HepG2 (cell line): ENCODE results near the gene CFAP43. TPM values are rescaled to one million over a fixed set of nuclear protein-coding genes. Genes with fewer than 3 reads are reported as not detected.

ENCODE experiments used
- ATAC-seq: fragments of 200-7000 bp; cut with Tn5 transposase; 3 replicates; pipeline ENCODE4 v1.9.1; 2020; ENCODE audit warnings: mild to moderate bottlenecking, moderate library complexity
- BruUV-seq: library from RNA; stranded (reverse); fragments of 400-500 nt; replicated peaks from 2 replicates; lab custom pipeline; 2021; lab: Mats Ljungman, UMichigan
- CTCF ChIA-PET: fragments of 300-600 bp; formaldehyde crosslinking; extraction: SDS; loops from one replicate; lab custom pipeline; 2021; ENCODE audit warnings: low total read pairs, inconsistent platforms, low intra/inter-chr PET ratio; lab: Yijun Ruan, JAX
- POLR2A ChIA-PET: fragments of 350-600 bp; sonication (Branson Sonifier 250); formaldehyde crosslinking; loops from one replicate; lab custom pipeline; 2020; ENCODE audit warnings: antibody characterized with exemption, inconsistent platforms; lab: Yijun Ruan, JAX
- DNase-seq: peaks from one replicate; pipeline ENCODE4 v3.0.0-alpha.2; 2015; ENCODE audit warnings: low spot score
- FAIRE-seq: peaks from 3 replicates; lab custom pipeline; 2011; peaks lifted over from hg19 to GRCh38; lab: Jason Lieb, UNC
- H2AFZ ChIP-seq: one replicate; pipeline ENCODE4 v1.6.1; 2011; ENCODE audit warnings: low read length, inconsistent platforms
- H3K27ac ChIP-seq: fragments of 300-600 bp; 3 replicates; pipeline ENCODE4 v1.8.0; 2011; ENCODE audit warnings: mixed run types, mild to moderate bottlenecking, mixed read lengths, low read length, inconsistent platforms; ENCODE audit not compliant: insufficient read depth; ENCODE audit errors: extremely low read length
- H3K27me3 ChIP-seq, 2 experiments: fragments of 200-600 bp in 1 of 2; 2 replicates in 1 of 2; 3 replicates in 1 of 2; pipeline versions ENCODE4 v1.6.0 to v1.8.0; 2011; ENCODE audit warnings: low read length in 2 of 2, mild to moderate bottlenecking in 2 of 2, moderate library complexity in 2 of 2, inconsistent platforms in 1 of 2; ENCODE audit not compliant: insufficient read depth in 2 of 2, control insufficient read depth in 1 of 2
- H3K36me3 ChIP-seq, 2 experiments: fragments of 200-600 bp in 1 of 2; replicated peaks in 1 of 2; 2 replicates in 1 of 2; 3 replicates in 1 of 2; pipeline versions ENCODE4 v1.5.1 to v1.8.0; 2011; ENCODE audit warnings: low read length in 2 of 2, inconsistent platforms in 1 of 2; ENCODE audit not compliant: insufficient read depth in 2 of 2, control insufficient read depth in 1 of 2
- H3K4me1 ChIP-seq: 2 replicates; pipeline ENCODE4 v1.5.1; 2012; ENCODE audit warnings: low read length, inconsistent platforms; ENCODE audit not compliant: insufficient read depth
- H3K4me2 ChIP-seq: 2 replicates; pipeline ENCODE4 v1.6.0; 2011; ENCODE audit warnings: low read depth, low read length, inconsistent platforms
- H3K4me3 ChIP-seq, 3 experiments: fragments of 200-600 bp in 1 of 3; sonication (generic), shearing (Covaris generic) in 1 of 3; replicated peaks in 1 of 3; 2 replicates each; pipeline ENCODE4 v1.5.1; 2011 to 2016; ENCODE audit warnings: low read length in 3 of 3, inconsistent platforms in 2 of 3, low read depth in 2 of 3, mild to moderate bottlenecking in 2 of 3, control low read depth in 1 of 3, mixed read lengths in 1 of 3; ENCODE audit not compliant: insufficient read depth in 1 of 3
- H3K79me2 ChIP-seq: one replicate; pipeline ENCODE4 v1.6.1; 2011; ENCODE audit warnings: low read length, inconsistent platforms; ENCODE audit not compliant: insufficient read depth
- H3K9ac ChIP-seq: 2 replicates; pipeline ENCODE4 v1.6.0; 2011; ENCODE audit warnings: mild to moderate bottlenecking, low read depth, low read length, inconsistent platforms; ENCODE audit not compliant: insufficient read depth
- H3K9me3 ChIP-seq: 2 replicates; pipeline ENCODE4 v1.5.1; 2012; ENCODE audit warnings: mild to moderate bottlenecking, low read length
- H4K20me1 ChIP-seq: 2 replicates; pipeline ENCODE4 v1.6.0; 2011; ENCODE audit warnings: inconsistent platforms, mild to moderate bottlenecking, low read length, moderate library complexity; ENCODE audit not compliant: insufficient read depth
- EZH2 ChIP-seq: conservative IDR thresholded peaks from 2 replicates; pipeline ENCODE4 v1.6.1; 2012; ENCODE audit warnings: mild to moderate bottlenecking, low read depth, low read length, moderate library complexity
- MAZ ChIP-seq, 2 experiments: sonication (generic) in 1 of 2; formaldehyde crosslinking in 1 of 2; IDR thresholded peaks; 2 replicates each; pipeline versions ENCODE4 v1.5.0 to v1.6.1; 2012 to 2020; ENCODE audit warnings: low read depth in 2 of 2, mild to moderate bottlenecking in 2 of 2, borderline replicate concordance in 1 of 2, improper control_type of control experiment in 1 of 2, low read length in 1 of 2, missing genetic modification reagents in 1 of 2, moderate library complexity in 1 of 2
- MEF2D ChIP-seq: sonication (generic); formaldehyde crosslinking; IDR thresholded peaks from 2 replicates; pipeline ENCODE4 v1.5.1; 2020; ENCODE audit warnings: mild to moderate bottlenecking, missing genetic modification reagents
- ZNF331 ChIP-seq: sonication (generic); formaldehyde crosslinking; IDR thresholded peaks from 2 replicates; pipeline ENCODE4 v1.4.0; 2020; ENCODE audit warnings: missing genetic modification reagents
- WGBS: methylation state at CpG from one replicate; pipeline ENCODE4 v1.1.6; 2017; ENCODE audit warnings: low lambda C conversion rate; 5-methylcytosine and 5-hydroxymethylcytosine counted together
- in situ Hi-C: cut with HindIII; loops from 2 replicates; pipeline ENCODE4 v1.10.0; 2017; ENCODE audit warnings: low pct_unique_long_range_greater_than_20kb; ENCODE audit not compliant: extremely low pct_ligation_motif_present
- intact Hi-C: fragments of 100-400 bp; cut with micrococcal nuclease; formaldehyde crosslinking; loops from one replicate; pipeline ENCODE4 v1.10.0; 2022; ENCODE audit not compliant: unreplicated experiment
- polyA plus RNA-seq, 8 experiments: library from polyadenylated mRNA; depleted of rRNA in 3 of 8; stranded (reverse) in 7 of 8; unstranded in 1 of 8; fragments of >200 nt; fragmentation: Illumina TruSeq in 4 of 8; extraction: Trizol in 4 of 8; gene quantifications; 2 replicates each; pipeline versions ENCODE4 v1.2.1 to v1.2.3, GENCODE V29; 2011 to 2016; ENCODE audit warnings: low read depth in 4 of 8, missing spikeins in 1 of 8, mixed read lengths in 1 of 8; ENCODE audit not compliant: insufficient read depth in 1 of 8
- total RNA-seq, 5 experiments: library from RNA; depleted of rRNA; stranded (reverse); fragments of >200 nt; fragmentation: Illumina TruSeq; extraction: Trizol; gene quantifications; 2 replicates each; pipeline ENCODE4 v1.2.3, GENCODE V29; 2016; ENCODE audit warnings: low read depth in 1 of 5
- TF ChIP-seq, protein P1 (sequence below): sonication (generic); formaldehyde crosslinking; IDR thresholded peaks from 2 replicates; pipeline ENCODE4 v1.8.1; 2022; ENCODE audit warnings: low read depth, mild to moderate bottlenecking, missing genetic modification reagents

The CFAP43 gene
- total and polyA plus RNA-seq, 2 of the 13 experiments (the other 11 are each of a cell fraction or from before 2014, with no cell fraction given) = 0.24 to 0.38 TPM

DNA sequence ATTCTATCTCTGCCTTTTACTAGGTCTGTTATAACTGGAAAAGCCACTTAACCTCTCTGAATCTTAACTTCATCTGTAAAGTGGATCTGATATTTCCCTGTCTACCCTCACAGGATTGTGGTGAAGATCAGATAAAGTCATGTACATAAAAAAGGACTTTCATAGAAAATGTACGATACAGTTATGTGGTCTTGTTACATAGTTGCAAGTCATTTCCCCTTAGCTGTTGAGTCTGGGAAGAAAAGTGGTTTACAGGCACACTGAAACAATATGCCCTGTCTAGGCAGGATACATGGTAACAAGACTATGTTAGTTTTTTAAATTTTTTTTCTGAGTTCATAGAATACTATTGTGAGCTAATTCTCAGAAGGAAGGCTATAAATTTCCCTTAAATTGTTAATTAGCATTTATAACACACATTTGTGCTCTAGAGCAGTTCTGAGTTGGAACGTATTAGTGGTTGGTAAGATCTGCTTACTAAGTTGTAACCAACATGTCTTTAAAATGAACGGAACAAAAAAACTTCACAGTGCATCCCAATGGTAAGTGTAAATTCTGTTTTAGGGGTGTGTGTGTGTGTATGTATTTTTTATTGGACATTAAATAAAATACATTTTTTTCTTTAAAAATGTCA, 15.5 kb upstream of the CFAP43 start:
- ChIA-PET CTCF (no interaction called here), POLR2A (no interaction called here)
- Histone ChIP-seq H3K4me2 (no peak overlapping the region), H3K36me3 (no peaks in the 10 kb centered on the region), H3K79me2 (no peaks in the 10 kb centered on the region), H3K4me1 (peaks cover 49% of the 10 kb centered on the region), H3K27ac (no peak overlapping the region), H3K9me3 (peaks cover 9% of the 10 kb centered on the region), H2AFZ (no peak overlapping the region), H3K9ac (no peak overlapping the region), H4K20me1 (no peaks in the 10 kb centered on the region), H3K4me3 (no peak overlapping the region), H3K27me3 (no peaks in the 10 kb centered on the region)
- in situ Hi-C loops = no loop called here
- FAIRE-seq (no peak), ATAC-seq (no peak), DNase-seq (no peak)
- TF ChIP-seq, protein P1, sequence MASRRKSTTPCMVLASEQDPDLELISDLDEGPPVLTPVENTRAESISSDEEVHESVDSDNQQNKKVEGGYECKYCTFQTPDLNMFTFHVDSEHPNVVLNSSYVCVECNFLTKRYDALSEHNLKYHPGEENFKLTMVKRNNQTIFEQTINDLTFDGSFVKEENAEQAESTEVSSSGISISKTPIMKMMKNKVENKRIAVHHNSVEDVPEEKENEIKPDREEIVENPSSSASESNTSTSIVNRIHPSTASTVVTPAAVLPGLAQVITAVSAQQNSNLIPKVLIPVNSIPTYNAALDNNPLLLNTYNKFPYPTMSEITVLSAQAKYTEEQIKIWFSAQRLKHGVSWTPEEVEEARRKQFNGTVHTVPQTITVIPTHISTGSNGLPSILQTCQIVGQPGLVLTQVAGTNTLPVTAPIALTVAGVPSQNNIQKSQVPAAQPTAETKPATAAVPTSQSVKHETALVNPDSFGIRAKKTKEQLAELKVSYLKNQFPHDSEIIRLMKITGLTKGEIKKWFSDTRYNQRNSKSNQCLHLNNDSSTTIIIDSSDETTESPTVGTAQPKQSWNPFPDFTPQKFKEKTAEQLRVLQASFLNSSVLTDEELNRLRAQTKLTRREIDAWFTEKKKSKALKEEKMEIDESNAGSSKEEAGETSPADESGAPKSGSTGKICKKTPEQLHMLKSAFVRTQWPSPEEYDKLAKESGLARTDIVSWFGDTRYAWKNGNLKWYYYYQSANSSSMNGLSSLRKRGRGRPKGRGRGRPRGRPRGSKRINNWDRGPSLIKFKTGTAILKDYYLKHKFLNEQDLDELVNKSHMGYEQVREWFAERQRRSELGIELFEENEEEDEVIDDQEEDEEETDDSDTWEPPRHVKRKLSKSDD (CRISPR knock-in tag) = no peak
- TF ChIP-seq ZNF331 (CRISPR knock-in tag) (no peak), EZH2 (no peak), MAZ (IDR thresholded peaks at IDR 0.05; ENCODE audit: borderline replicate concordance, low read depth, low read length) (no peak), MAZ (CRISPR knock-in tag; IDR thresholded peaks at IDR 0.05; ENCODE audit: low read depth) (no peak), MEF2D (CRISPR knock-in tag) (no peak)
- 95% methylated on average over 3 of the region's 3 CpGs for WGBS
- intact Hi-C loops = no loop called here
- no TSS peak for BruUV-seq
